Urinary bladder (tissue), 4 donors: ENCODE data around the gene HRAS. TPM values are rescaled to one million over a fixed set of nuclear protein-coding genes. Genes with fewer than 3 reads are reported as not detected.

Experiments
- DNase-seq: peaks from one replicate; pipeline ENCODE4 v3.0.0-alpha.2; 2015; ENCODE audit errors: extremely low spot score
- H3K27ac ChIP-seq: one replicate; pipeline ENCODE4 v1.5.1; 2013; ENCODE audit warnings: low read depth, mild to moderate bottlenecking, moderate library complexity
- H3K36me3 ChIP-seq: one replicate; pipeline ENCODE4 v1.6.1; 2013; ENCODE audit warnings: mild to moderate bottlenecking, moderate library complexity; ENCODE audit not compliant: insufficient read depth
- H3K4me1 ChIP-seq: one replicate; pipeline ENCODE4 v1.6.1; 2013; ENCODE audit warnings: mild to moderate bottlenecking, moderate library complexity; ENCODE audit not compliant: insufficient read depth
- H3K4me3 ChIP-seq: one replicate; pipeline ENCODE4 v1.5.1; 2013; ENCODE audit warnings: low read depth, low read length
- WGBS: extraction: QIAGEN DNeasy Blood & Tissue Kit; methylation state at CpG from one replicate; pipeline ENCODE4 v1.1.7; 2013; 5-methylcytosine and 5-hydroxymethylcytosine counted together
- polyA plus RNA-seq: library from polyadenylated mRNA; stranded (reverse); fragments of 200-250 nt; gene quantifications from one replicate; pipeline ENCODE4 v1.2.3, GENCODE V29; 2013
- total RNA-seq: library from RNA; depleted of rRNA; stranded (reverse); fragments of >200 nt; gene quantifications from one replicate; pipeline ENCODE4 v1.2.3, GENCODE V29; 2014
- donor health status: healthy with polysubstance abuse.
- donor health status: healthy.

The HRAS gene
- total and polyA plus RNA-seq, 2 donors = 8.7 to 79.0 TPM

- Histone ChIP-seq H3K36me3 (no peaks in the 10 kb centered on the region), H3K27ac (no peak overlapping the region), H3K4me1 (no peaks in the 10 kb centered on the region), H3K4me3 (peak overlapping the region; percentile 11)
- WGBS = 49% methylated on average over 19 of the region's 19 CpGs
- DNase-seq = no peak
Observed at GRCh38 chr11:537622-538430, 2.5 kb upstream of the HRAS start.

GRCh38 chr11:536841-537621 lies 1.7 kb upstream of the HRAS start, which contains the start of gene LRRC56:
TSS of gene LRRC56 (plus strand) at chr11:537527. CDS start at chr11:540685, 3,158 bp downstream.
- peak within 1 kb of the TSS; percentile 11 for H3K4me3 ChIP-seq
- WGBS = 2% methylated on average over 93 of the region's 93 CpGs
- no peak for DNase-seq
- peak within 1 kb of the TSS; percentile 60 for H3K27ac ChIP-seq
- H3K36me3 ChIP-seq = peaks cover 2% of the 10 kb centered on the region
- no peaks in the 10 kb centered on the region for H3K4me1 ChIP-seq

- Histone ChIP-seq H3K27ac (peak overlapping the region; percentile 87), H3K4me1 (no peaks in the 10 kb centered on the region), H3K36me3 (peaks cover 7% of the 10 kb centered on the region), H3K4me3 (peak overlapping the region; percentile 86)
- 2% methylated on average over 49 of the region's 56 CpGs for WGBS
- no peak for DNase-seq
Observed at GRCh38 chr11:535210-535518, 212 bp downstream of the HRAS start.

- peak overlapping the region; percentile 87 for H3K27ac ChIP-seq
- WGBS = 9% methylated on average over 66 of the region's 66 CpGs
Observed at GRCh38 chr11:534396-535209, 773 bp downstream of the HRAS start.

GRCh38 chr11:533586-534395 lies 1.6 kb downstream of the HRAS start:
- Histone ChIP-seq H3K4me1 (no peaks in the 10 kb centered on the region), H3K36me3 (peaks cover 7% of the 10 kb centered on the region), H3K27ac (no peak overlapping the region), H3K4me3 (peak overlapping the region; percentile 86)
- no peak for DNase-seq
- 94% methylated on average over 37 of the region's 37 CpGs for WGBS

More at GRCh38 chr11:534396-535209, 773 bp downstream of the HRAS start:
- Histone ChIP-seq H3K4me3 (peak overlapping the region; percentile 86), H3K36me3 (peaks cover 7% of the 10 kb centered on the region), H3K4me1 (no peaks in the 10 kb centered on the region)
- no peak for DNase-seq

GRCh38 chr11:532986-533585 lies 2.3 kb downstream of the HRAS start:
- WGBS = 92% methylated on average over 33 of the region's 33 CpGs
- H3K36me3 ChIP-seq = peaks cover 7% of the 10 kb centered on the region
- no peak for DNase-seq
- H3K4me1 ChIP-seq = no peaks in the 10 kb centered on the region
- H3K4me3 ChIP-seq = no peak overlapping the region
- H3K27ac ChIP-seq = no peak overlapping the region

GRCh38 chr11:532527-532985 lies 2.8 kb downstream of the HRAS start:
- 87% methylated on average over 23 of the region's 23 CpGs for WGBS
- H3K27ac ChIP-seq = no peak overlapping the region
- H3K4me1 ChIP-seq = no peaks in the 10 kb centered on the region
- H3K36me3 ChIP-seq = peaks cover 7% of the 10 kb centered on the region
- no peak overlapping the region for H3K4me3 ChIP-seq
- no peak for DNase-seq

GRCh38 chr11:531919-532526 lies 3.4 kb downstream of the HRAS start:
- Histone ChIP-seq H3K36me3 (peaks cover 7% of the 10 kb centered on the region), H3K4me3 (no peak overlapping the region), H3K4me1 (no peaks in the 10 kb centered on the region), H3K27ac (no peak overlapping the region)
- 90% methylated on average over 18 of the region's 18 CpGs for WGBS
- no peak for DNase-seq

- WGBS = 85% methylated on average over 28 of the region's 28 CpGs
- DNase-seq = no peak
- no peak overlapping the region for H3K4me3 ChIP-seq
- peaks cover 7% of the 10 kb centered on the region for H3K36me3 ChIP-seq
- H3K27ac ChIP-seq = no peak overlapping the region
- H3K4me1 ChIP-seq = no peaks in the 10 kb centered on the region
Observed at GRCh38 chr11:530960-531831, 4.2 kb downstream of the HRAS start.

GRCh38 chr11:529728-530411 lies 5.5 kb downstream of the HRAS start:
- no peaks in the 10 kb centered on the region for H3K4me1 ChIP-seq
- 78% methylated on average over 18 of the region's 18 CpGs for WGBS
- no peak for DNase-seq
- H3K4me3 ChIP-seq = no peak overlapping the region
- no peak overlapping the region for H3K27ac ChIP-seq
- H3K36me3 ChIP-seq = peaks cover 7% of the 10 kb centered on the region
